ENCODE data around the gene UBE2E3.
"Not testable (repeated sequence)": the region's sequence is repeated elsewhere in the genome, so short reads cannot be mapped to it uniquely, and the experiment has no call there.

The UBE2E3 gene

GRCh38 chr2:180980106-180980942, at the start of gene UBE2E3:
UBE2E3 (plus strand) TSS chr2:180980605; CDS start chr2:180982043, 1,438 bp downstream.
- DNase-seq: no peak

GRCh38 chr2:180931841-180932240, 48.6 kb upstream of the UBE2E3 start:
- no peak for DNase-seq

- DNase-seq: no peak
These were observed 47.1 kb upstream of the UBE2E3 start for GRCh38 chr2:180933332-180933731.

- DNase-seq: no peak
These were observed 45.5 kb upstream of the UBE2E3 start for GRCh38 chr2:180934911-180935310.

GRCh38 chr2:180937480-180937879, 42.9 kb upstream of the UBE2E3 start:
- not testable (repeated sequence) for DNase-seq

- DNase-seq: no peak
These were observed 42.0 kb upstream of the UBE2E3 start for GRCh38 chr2:180938451-180938850.

GRCh38 chr2:180943275-180943674, 37.1 kb upstream of the UBE2E3 start:
- no peak for DNase-seq

GRCh38 chr2:180944372-180944771, 36.0 kb upstream of the UBE2E3 start:
- no peak for DNase-seq

GRCh38 chr2:180947208-180947689, 33.2 kb upstream of the UBE2E3 start:
- no peak for DNase-seq

GRCh38 chr2:180949896-180950295, 30.5 kb upstream of the UBE2E3 start:
- DNase-seq: no peak

GRCh38 chr2:180952082-180952481, 28.3 kb upstream of the UBE2E3 start:
- no peak for DNase-seq

- DNase-seq: no peak
These were observed 27.6 kb upstream of the UBE2E3 start for GRCh38 chr2:180952731-180953336.

- no peak for DNase-seq
These were observed 26.9 kb upstream of the UBE2E3 start for GRCh38 chr2:180953550-180953949.

GRCh38 chr2:180955101-180955500, 25.3 kb upstream of the UBE2E3 start:
- no peak for DNase-seq

GRCh38 chr2:180959787-180960186, 20.6 kb upstream of the UBE2E3 start:
- DNase-seq: no peak

- no peak for DNase-seq
These were observed 19.4 kb upstream of the UBE2E3 start for GRCh38 chr2:180960982-180961381.

- no peak for DNase-seq
These were observed 17.6 kb upstream of the UBE2E3 start for GRCh38 chr2:180962727-180963314.

GRCh38 chr2:180966378-180966777, 14.0 kb upstream of the UBE2E3 start:
- DNase-seq: no peak

GRCh38 chr2:180969124-180969523, 11.3 kb upstream of the UBE2E3 start:
- DNase-seq: no peak

GRCh38 chr2:180970016-180970415, 10.4 kb upstream of the UBE2E3 start:
- no peak for DNase-seq

GRCh38 chr2:180971811-180972210, 8.6 kb upstream of the UBE2E3 start:
- DNase-seq: no peak

- no peak for DNase-seq
These were observed 4.8 kb upstream of the UBE2E3 start for GRCh38 chr2:180975585-180975984.

- DNase-seq: no peak
These were observed 1.3 kb upstream of the UBE2E3 start for GRCh38 chr2:180978903-180979748.

All from NCI-H187 treated with DMSO at 0.1 percent for 48 hours (cell line).